Measurements from ENCODE around the gene LIPG. TPM values are rescaled to one million over a fixed set of nuclear protein-coding genes. Genes with fewer than 3 reads are reported as not detected.

LIPG gene
- polyA plus RNA-seq, 1 donor from 2014 or later, result 0.85 TPM

GRCh38 chr18:49645196-49645595, 83.3 kb downstream of the LIPG start:
- TF ChIP-seq CTCF (IDR thresholded peaks at IDR 0.05; ENCODE audit: poor library complexity, severe bottlenecking), result no peak
- TF ChIP-seq EZH2 (IDR thresholded peaks at IDR 0.05; ENCODE audit: borderline replicate concordance, insufficient read depth, low read length, poor library complexity, severe bottlenecking), result no peak
- no peak for TF ChIP-seq REST (IDR thresholded peaks at IDR 0.05; ENCODE audit: borderline replicate concordance)
- no peak for TF ChIP-seq EP300 (conservative IDR thresholded peaks at IDR 0.05; ENCODE audit: poor library complexity, severe bottlenecking)
- no peak for TF ChIP-seq POLR2AphosphoS5 (IDR thresholded peaks at IDR 0.05)
- TF ChIP-seq MXI1 (conservative IDR thresholded peaks at IDR 0.05; ENCODE audit: poor library complexity, severe bottlenecking), result no peak
- TF ChIP-seq RAD21 (conservative IDR thresholded peaks at IDR 0.05), result no peak
- no peak for TF ChIP-seq TAF1 (IDR thresholded peaks at IDR 0.05; ENCODE audit: low read depth)
- no peak for TF ChIP-seq SMC3 (conservative IDR thresholded peaks at IDR 0.05; ENCODE audit: poor library complexity)
- Histone ChIP-seq H4K20me1 (ENCODE audit: insufficient read depth) (no peaks in the 10 kb centered on the region), H3K4me2 (ENCODE audit: low read length) (no peak overlapping the region)

GRCh38 chr18:49645841-49646351, 84.0 kb downstream of the LIPG start:
- Histone ChIP-seq H3K27ac (ENCODE audit: low read length) (no peak overlapping the region), H3K79me2 (replicated peaks; ENCODE audit: insufficient read depth, low read length) (no peaks in the 10 kb centered on the region), H3K27me3 (ENCODE audit: insufficient read depth, low read depth, low read length) (no peaks in the 10 kb centered on the region), H3K9ac (ENCODE audit: low read length) (no peak overlapping the region), H4K20me1 (ENCODE audit: insufficient read depth) (no peaks in the 10 kb centered on the region), H2AFZ (ENCODE audit: low read depth, low read length) (no peak overlapping the region), H3K9me3 (ENCODE audit: low read length) (no peaks in the 10 kb centered on the region), H3K4me3 (ENCODE audit: low read length) (no peak overlapping the region), H3K4me2 (ENCODE audit: low read length) (no peak overlapping the region), H3F3A (ENCODE audit: insufficient read depth, low read length, poor library complexity, severe bottlenecking) (no peaks in the 10 kb centered on the region), H3K36me3 (ENCODE audit: insufficient read depth, low read length) (no peaks in the 10 kb centered on the region), H3K9me2 (ENCODE audit: insufficient read depth, low read length) (no peaks in the 10 kb centered on the region)
- TF ChIP-seq POLR2AphosphoS5 (IDR thresholded peaks at IDR 0.05) (no peak), REST (IDR thresholded peaks at IDR 0.05; ENCODE audit: borderline replicate concordance) (no peak), EP300 (conservative IDR thresholded peaks at IDR 0.05; ENCODE audit: poor library complexity, severe bottlenecking) (no peak), MXI1 (conservative IDR thresholded peaks at IDR 0.05; ENCODE audit: poor library complexity, severe bottlenecking) (no peak), CTCF (IDR thresholded peaks at IDR 0.05; ENCODE audit: poor library complexity, severe bottlenecking) (no peak), TAF1 (IDR thresholded peaks at IDR 0.05; ENCODE audit: low read depth) (no peak), SMC3 (conservative IDR thresholded peaks at IDR 0.05; ENCODE audit: poor library complexity) (no peak), EZH2 (IDR thresholded peaks at IDR 0.05; ENCODE audit: borderline replicate concordance, insufficient read depth, low read length, poor library complexity, severe bottlenecking) (no peak), RAD21 (conservative IDR thresholded peaks at IDR 0.05) (no peak)

More at GRCh38 chr18:49645196-49645595, 83.3 kb downstream of the LIPG start:
- Histone ChIP-seq H3K9ac (ENCODE audit: low read length) (no peak overlapping the region), H3K36me3 (ENCODE audit: insufficient read depth, low read length) (no peaks in the 10 kb centered on the region), H3K27me3 (ENCODE audit: insufficient read depth, low read depth, low read length) (no peaks in the 10 kb centered on the region), H3K9me2 (ENCODE audit: insufficient read depth, low read length) (no peaks in the 10 kb centered on the region), H3K9me3 (ENCODE audit: low read length) (no peaks in the 10 kb centered on the region), H3F3A (ENCODE audit: insufficient read depth, low read length, poor library complexity, severe bottlenecking) (no peaks in the 10 kb centered on the region), H3K4me3 (ENCODE audit: low read length) (no peak overlapping the region), H3K79me2 (replicated peaks; ENCODE audit: insufficient read depth, low read length) (no peaks in the 10 kb centered on the region), H3K27ac (ENCODE audit: low read length) (no peak overlapping the region), H2AFZ (ENCODE audit: low read depth, low read length) (no peak overlapping the region)
